ENCODE data around the gene UPF1.

DNA sequence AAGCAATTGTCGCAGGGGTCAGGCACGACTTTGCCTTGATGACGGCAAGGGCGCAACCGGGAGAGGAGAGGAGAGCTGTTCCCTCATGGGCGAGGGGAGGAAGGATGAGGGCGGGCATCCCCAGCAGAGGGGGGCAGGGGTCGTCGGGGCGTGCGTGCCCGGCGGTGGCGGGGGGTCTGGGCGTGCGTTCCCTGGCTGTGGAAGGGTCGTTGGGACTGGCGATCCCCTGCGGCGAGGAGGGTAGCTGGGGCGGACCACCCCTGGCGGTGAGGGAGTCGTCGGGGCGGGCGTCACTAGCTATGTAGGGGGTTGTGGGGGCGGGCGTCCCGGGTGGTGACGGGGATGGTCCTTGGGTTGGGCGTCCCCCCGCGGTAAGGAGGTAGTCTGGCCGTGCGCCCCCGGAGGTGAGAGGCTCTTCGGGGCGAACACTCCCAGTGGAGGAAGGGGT, 42.3 kb upstream of the UPF1 start:
- TF ChIP-seq, protein P1, sequence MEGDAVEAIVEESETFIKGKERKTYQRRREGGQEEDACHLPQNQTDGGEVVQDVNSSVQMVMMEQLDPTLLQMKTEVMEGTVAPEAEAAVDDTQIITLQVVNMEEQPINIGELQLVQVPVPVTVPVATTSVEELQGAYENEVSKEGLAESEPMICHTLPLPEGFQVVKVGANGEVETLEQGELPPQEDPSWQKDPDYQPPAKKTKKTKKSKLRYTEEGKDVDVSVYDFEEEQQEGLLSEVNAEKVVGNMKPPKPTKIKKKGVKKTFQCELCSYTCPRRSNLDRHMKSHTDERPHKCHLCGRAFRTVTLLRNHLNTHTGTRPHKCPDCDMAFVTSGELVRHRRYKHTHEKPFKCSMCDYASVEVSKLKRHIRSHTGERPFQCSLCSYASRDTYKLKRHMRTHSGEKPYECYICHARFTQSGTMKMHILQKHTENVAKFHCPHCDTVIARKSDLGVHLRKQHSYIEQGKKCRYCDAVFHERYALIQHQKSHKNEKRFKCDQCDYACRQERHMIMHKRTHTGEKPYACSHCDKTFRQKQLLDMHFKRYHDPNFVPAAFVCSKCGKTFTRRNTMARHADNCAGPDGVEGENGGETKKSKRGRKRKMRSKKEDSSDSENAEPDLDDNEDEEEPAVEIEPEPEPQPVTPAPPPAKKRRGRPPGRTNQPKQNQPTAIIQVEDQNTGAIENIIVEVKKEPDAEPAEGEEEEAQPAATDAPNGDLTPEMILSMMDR (IDR thresholded peaks at IDR 0.05; ENCODE audit: insufficient read depth, low read length, poor library complexity, severe bottlenecking), result no peak
- TF ChIP-seq EZH2phosphoT487 (conservative IDR thresholded peaks at IDR 0.05; ENCODE audit: low read length), result no peak
